SK-N-MC (cell line): ENCODE results near the gene ESF1.

Source experiments
- EZH2 ChIP-seq: fragments of 200-600 bp; sonication (generic); IDR thresholded peaks from one replicate; pipeline ENCODE4 v1.6.1; 2017; ENCODE audit warnings: antibody characterized with exemption
- POLR2AphosphoS5 ChIP-seq: IDR thresholded peaks from 2 replicates; pipeline ENCODE4 v1.6.1; 2012; ENCODE audit warnings: mild to moderate bottlenecking, low read depth, low read length, borderline replicate concordance

DNA sequence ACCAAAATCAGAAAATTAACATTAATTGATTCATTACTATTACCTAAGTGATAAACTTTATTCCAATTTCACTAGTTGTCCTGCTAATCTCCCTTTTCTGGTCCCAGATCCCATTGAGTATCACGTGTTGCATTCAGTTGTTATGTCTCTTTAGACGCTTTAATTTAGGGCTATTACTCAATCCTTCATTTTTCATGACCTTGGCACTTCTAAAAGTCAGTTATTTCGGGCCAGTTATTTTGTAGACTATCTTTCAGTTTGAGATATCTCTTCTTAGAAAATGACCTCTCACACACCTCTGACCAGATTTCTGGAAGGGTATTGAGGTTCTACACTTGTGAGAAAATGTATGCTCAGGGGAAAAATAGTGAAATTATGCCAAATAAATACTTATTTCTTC, 112.0 kb downstream of the ESF1 start:
- TF ChIP-seq POLR2AphosphoS5 (no peak), EZH2 (no peak)
